Stimulated activated CD8-positive, alpha-beta memory T cell treated with anti-CD3 and anti-CD28 coated beads, Interleukin-15, amount 100 ng/mL, for 24 hours (primary cell): Measurements from ENCODE around the gene KCNH4.
"Not testable (repeated sequence)": the region's sequence is repeated elsewhere in the genome, so short reads cannot be mapped to it uniquely, and the experiment has no call there.

Experiments used
- DNase-seq: peaks from one replicate; pipeline ENCODE4 v3.0.0-alpha.2; 2020; ENCODE audit warnings: low read depth

KCNH4 gene

DNA sequence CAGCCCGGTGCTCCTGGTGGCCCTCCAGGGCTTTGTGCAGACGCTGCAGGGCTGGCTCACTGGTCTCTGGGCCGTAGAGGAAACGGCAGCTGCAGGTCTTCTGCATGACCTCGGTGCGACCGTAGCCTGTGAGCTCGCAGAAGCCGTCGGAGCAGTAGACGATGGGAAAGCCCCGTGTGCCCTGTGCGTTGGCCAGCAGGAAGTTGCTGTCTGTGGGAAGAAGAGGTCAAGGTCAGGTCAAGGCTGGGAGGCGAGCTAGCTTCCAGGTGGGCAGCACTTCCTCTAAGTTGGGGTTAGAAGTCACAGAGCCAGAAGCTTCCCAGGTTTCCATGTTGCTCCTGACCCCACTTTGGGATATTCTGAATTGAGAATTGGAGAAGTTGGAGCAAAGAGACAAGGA, 2.1 kb downstream of the KCNH4 start:
- DNase-seq = no peak

DNA sequence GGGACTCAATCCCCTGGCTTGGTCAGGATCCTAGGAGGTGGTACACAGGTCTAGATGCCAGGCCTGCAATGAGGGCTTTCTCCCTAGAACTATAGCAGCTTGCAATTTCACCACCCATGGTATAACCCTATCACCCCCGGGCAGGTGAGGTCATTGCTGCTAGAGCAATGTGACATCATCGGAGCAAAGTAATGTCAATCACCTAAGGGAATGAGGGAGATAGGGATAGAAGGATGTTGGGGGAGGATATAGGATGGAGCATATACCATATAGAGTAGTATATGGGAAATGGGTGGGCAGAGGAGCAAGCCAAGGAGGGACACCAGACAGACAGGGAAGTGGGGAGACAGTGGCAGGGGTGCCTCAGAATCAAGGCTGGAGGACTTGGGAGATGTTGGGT, 3.3 kb downstream of the KCNH4 start:
- no peak for DNase-seq

DNA sequence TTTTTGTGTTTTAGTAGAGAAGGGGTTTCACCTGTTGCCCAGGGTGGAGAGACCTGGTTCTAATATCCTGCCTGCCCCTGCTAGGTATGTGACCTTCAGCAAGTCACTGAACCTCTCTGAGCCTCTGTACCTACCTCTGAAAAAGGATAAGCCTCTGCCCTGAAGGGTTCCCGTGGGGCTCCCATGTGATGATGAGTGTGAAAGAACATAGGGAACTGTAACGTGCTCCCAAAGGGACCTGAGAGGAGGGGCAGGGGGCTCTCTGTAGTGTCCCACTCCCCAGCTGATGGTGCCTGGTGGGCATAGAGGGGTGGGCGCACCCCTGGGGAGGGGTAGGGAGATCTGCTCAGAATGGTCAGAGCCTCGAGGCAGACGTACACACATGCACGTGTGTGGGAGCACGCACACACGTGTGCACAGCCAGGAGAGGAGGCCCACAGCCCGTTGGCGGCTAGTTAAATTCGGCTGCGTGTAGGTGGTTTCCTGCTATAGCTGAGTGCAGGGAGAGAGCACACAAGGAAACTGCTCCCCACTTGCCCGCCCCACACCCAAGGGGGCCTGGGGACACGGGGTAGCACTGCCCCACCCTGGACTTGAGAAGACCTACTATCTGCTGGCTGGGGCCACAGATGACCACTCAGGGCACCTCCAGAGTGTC, 6.7 kb downstream of the KCNH4 start:
- no peak for DNase-seq

DNA sequence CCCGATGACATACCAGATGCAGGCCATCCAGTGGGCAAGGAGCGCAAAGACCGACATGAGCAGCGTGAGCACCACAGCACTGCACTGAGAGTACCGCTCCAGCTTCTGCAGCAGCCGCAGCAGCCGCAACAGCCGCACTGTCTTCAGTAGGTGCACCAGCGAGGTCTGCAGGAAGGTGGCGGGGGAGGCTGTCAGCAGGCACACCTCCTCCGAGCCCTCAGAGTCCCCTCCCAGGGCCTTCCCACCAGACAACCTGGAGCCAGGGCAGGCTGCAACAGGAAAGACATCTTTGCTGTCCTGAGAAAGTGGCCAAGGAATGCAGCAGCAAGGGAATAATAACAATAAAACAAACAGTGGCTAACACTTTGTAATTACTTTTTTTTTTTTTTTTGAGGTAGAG, 9.1 kb downstream of the KCNH4 start:
- DNase-seq = no peak

DNA sequence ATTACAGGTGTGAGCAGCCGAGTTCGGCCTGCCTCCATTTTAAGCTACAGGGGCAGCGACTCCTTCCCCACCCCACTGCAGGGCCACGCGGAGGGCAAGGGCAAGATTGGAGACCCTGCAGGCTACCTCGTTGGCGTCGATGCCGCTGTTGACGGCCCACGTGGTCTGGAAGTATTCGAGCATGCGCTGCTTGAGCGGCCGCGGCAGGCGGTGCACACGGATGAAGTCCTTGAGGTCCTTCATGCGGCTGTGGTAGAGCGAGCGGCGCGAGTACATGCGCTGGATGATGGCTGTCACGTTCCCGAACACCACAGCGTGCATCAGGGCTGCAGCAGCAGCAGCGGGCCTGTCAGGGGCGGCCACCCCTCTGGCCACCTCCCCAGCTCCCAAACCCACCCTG, 11.6 kb downstream of the KCNH4 start:
- DNase-seq = no peak

DNA sequence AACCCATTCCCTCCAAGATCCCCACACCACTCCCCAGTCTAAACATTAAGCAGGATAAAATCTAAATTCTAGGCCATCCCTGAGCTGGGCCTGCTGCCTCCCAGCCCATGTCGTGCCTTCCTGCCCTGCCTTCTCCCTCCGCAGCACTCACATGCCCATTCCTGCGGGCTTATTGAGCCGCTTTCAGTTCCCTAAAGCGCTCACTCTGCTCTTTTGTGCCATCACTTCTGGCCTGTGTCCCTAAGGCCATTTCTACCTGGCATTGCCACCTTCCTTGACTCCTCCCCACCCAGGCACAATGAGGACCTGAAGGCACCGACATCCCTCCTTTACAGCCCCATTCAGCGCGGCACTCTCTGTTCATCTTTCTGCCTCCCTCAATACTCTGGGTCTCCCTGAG, 13.1 kb downstream of the KCNH4 start:
- DNase-seq = no peak

DNA sequence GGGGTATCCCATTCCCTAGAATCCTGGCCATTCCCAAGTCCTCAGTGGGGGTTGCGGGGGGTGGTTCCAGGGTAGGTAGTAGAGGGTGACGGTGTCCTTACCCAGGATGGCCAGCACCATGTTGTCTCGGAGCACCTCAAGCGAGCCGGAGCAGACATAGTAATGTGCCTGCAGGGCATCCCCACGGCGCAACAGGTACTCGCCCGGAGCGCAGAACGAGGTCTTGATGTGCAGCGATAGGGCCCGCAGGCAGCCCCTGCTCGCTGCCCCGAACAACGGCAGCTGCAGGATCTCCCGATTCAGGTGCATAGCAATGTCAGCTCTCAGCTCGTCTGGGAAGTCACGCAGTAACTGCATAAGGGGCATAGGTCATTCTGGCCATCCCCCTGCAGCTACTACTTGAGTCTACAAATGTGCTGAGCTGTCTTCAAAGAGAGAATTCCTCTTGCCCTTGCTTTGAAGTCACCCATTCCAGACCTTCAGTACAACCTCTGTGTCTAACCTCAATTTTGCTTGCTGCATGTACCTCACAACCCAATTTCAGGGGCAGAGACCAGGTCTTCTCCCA, 14.7 kb downstream of the KCNH4 start:
- DNase-seq = no peak

DNA sequence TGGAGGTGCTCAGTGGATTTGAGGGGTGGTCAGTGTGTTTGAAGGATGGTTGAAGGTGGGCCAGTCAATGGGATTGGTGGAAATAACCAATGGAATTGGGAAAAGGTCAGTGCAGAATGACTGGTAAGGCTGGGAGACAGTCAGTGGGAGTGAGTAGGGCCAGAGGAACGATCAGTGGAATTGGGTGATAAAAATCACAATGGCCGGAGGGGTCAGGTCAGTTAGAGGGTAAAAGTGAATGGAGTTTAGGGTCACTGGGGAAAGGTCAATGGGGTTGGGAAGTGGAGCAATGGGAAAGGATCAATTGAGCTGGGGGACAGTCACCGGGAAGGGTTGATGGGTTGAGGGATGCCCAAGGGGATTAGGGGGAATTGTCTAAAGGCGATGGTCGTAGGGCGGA, 15.2 kb downstream of the KCNH4 start:
- no peak for DNase-seq

DNA sequence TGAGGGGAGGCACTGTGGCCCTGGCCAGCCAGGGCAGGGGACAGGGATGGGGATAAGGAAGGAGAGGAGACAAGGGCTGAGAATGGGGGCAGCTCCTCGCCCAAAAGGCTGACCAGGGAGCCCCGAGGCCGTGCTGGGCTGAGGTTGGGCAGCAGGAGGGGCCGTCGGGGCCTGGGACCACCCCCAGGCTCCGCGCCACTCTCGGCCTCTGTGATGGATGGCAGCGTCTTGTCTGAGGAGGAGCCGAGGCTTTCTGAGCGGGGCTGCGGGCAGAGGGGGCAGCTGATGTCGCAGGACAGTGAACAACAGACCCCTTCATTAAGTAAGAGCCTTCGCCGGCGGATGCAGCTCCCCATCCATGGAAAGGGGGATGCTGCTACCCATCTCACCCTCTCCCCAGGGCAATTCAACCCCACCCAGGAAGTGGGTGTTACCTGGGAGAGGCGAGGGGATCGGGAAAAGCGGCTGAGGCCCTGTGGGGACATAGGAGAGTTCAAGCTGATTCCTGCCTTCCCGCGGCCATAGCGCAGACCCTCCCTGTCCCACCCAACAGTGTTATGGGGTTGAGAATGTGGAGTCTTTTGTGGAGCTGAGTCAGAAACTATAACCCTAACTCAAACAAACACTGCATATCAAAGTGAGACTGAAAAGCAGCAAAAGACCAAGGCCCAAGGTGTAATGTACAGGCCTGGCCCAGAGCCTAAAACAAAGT, 17.1 kb downstream of the KCNH4 start:
- DNase-seq = no peak

DNA sequence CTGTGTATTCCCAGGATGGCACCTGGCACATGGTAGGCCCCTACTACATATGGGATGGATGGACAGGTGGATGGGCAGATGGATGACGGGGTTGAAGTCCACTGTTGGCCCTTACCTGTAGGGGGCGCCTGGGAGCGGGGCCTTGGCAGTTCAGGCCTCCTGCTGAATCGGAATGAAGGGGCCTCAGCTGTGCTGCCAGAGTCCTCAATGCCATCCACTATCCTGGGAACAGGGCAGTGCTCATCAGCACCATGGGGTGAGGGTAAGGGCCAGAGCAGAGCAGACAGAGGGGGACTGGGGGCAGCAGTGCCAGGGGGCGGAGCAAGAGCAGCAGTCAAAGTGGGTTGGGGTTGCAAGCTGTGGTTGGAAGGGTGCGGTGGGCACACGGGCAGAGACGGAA, 17.8 kb downstream of the KCNH4 start:
- DNase-seq = no peak

DNA sequence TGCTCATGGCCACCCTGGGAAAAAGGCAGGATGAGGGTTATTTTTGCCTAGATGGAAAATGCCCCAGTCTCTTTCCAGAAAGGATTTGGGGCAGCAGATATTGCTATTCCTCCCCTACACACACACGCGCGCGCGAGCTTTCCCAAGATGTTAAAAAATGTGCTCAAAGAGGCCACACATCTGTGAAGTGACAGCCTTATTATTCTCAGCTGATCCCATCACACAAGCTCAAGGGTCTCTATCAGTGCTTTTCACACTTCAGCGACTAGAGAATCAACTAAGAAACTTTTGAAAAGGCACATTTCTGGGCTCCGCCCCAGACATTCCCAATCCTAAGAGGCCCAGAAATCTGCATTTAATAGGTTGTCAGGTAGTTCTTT, 20.4 kb downstream of the KCNH4 start:
- DNase-seq = no peak

DNA sequence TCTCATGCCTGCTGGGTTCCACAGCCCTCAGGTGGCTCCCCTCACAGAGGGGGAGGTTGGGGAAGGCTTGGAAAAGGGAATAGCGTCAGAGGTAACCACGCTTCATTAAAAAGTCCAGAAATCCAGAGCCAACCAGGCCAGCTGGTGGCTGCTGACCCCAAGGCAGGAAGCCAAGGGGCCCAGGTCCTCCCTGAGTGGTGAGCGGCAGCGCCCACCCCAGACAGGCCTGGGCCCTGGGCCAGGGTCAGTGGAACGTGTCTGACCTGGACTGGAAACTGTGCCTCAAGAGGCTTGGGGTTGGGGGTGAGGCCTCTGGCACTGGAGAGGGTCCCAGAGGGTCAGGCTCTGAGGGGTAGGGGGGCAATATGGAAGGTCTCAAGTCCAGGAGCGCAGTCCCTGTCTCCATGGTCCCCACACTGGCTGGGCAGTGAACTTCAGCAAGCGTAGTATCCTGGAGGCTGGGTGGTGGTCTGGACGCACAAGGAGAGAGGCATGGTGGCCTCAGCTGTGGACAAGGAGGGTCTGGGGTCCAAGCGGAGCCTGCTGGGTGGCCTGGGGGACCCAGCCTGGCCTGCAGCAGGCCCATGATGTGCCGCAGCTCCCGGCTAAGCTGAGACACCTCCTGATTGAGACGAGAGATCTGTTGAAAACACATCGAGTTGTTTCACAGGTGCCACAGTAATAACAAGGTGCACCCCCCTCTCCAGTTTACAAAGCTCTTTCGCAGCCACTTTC, 21.0 kb downstream of the KCNH4 start:
- DNase-seq = no peak

DNA sequence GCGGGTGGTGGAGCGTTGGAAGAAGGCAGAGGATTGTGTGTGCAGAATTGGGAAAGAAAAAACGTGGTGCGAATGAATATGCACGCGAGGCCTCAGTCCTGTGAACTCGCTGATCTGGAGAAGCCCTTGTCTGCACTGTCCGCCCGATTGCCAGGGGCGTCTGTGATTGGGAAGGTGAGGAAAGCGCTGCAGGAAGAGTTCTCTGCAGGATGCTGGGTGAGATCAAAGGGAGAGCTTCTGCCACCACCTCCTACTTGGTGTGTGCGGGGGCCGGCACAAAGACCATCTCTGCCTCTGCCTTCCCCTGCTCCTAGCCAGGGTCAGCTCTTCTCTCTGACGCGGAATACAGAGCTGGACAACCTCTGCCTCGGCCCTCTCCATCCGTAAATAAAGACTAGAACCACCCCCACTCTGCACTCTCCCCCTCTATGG, 25.3 kb downstream of the KCNH4 start:
- no peak for DNase-seq

DNA sequence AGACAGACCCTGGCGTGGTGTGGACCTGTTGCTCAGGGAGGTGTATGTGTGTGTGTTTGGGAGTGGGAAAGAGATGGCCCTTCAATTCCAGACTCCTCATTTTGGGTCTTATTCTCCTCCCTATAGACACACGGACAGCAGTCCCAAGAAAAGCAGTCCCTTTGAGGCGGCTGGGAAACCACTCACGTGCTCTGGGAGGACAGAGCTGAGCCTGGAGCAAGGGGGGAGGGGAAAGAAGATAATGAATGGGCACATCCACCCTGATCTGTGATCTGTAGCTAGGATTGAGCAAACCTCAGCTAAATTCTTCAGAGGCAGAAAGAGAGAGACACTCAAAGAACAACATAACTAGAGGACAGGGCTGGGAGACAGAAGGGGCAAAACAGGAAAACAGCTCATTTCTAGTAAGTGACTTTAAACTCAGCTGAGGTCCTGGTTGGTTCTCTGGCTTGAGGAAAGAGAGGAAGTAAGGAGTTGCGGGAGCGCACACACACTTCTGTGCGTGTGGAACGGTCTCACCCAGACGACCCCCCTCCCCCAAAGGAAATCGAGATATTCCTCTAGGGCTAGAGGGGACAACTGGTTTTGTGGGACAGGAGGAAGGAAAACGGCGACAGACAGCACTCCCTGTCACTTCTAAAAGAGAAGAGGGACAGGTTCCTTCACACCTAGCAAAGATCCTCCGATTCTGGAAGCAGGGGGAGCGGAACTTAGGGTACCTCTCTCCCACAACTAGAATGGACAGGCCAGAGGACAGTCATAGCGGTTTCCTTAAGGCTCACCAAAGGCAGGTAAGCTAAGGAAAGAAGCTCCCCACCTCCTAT, 26.8 kb downstream of the KCNH4 start:
- no peak for DNase-seq

DNA sequence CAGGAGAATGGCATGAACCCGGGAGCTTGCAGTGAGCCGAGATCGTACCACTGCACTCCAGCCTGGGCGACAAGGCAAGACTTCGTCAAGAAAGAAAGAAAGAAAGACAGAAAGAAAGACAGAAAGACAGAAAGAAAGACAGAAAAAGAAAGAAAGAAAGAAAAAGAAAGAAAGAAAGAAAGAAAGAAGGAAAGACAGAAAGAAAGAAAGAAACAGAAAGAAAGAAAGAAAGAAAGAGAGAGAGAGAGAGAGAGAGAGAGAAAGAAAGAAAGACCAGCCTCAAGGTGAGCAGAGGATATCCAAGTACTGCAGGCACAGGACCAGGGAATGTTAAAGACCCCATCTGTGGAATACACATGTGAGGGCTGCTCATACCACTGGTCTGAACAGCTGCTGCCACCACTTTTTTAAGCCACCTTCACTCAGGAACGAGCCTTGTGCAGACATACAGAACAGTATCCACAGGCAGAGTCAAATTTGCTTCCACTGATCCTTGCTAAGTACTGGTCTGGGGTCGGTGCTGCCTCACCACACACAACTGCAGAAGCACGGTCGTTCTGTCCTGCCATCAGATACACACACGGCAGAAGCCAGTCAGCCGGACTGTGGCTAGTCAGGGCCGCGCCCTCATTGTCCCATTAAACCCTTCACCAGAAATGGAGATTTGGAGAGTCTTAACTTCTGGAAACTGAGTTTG, 33.9 kb downstream of the KCNH4 start:
- DNase-seq = no peak

DNA sequence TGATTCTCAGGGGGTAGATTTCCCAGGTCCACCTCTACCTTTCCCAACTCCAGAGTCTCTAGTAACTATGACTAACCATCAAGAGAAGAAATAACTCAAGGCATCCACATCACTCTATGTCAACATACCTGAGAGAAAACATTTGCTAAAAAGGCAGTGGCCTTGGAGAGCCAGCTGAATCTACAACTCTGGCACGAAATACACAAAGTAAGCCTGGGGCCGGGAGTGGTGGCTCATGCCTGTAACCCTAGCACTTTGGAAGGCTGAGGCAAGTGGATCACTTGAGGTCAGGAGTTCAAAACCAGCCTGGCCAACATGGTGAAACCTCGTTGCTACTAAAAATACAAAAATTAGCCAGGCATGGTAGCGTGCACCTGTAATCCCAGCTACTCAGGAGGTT, 37.8 kb downstream of the KCNH4 start:
- not testable (repeated sequence) for DNase-seq

DNA sequence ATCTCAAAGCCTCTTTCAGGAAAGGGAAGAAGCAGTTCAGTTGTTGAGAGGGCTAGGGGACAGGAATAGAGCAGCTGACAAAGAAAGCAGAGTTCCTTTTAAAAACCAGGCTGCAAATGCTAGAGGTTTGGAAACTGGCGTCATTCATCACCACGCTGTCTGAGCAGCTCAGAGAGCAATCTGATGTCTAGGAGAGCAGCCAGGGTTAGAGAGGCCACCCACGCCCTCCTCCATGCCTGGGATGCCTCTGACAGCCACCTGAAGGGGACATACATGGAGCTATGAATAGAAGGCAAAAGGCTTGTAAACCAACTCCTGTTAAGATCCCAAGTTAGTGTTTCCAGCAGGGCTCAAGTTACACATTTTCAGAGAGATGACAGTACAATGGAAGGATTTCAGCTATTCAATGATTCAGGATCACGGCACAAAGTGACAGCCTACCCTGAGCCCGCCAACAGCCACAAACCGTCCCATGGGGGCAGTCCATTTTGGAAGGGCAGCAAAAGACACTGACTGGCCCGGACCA, 38.5 kb downstream of the KCNH4 start:
- no peak for DNase-seq

DNA sequence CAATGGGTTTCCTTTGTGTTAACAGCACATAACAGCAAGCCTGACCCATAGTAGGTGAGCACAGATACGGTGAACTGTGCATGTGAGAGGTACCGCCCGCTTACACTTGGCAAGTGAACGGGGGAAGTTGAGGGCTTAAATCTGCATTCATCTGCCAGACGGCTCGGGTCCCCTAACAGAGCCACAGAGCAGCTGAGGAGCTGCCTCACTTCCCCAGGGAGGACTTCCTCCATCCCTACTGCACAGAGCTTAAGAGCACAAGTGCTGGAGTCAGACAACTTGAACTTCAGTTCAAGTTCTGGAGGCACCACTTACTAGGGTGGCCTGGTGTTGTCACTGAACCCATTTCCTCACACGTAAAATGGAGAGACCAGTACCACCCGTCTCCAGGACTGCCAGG, 39.6 kb downstream of the KCNH4 start:
- no peak for DNase-seq

DNA sequence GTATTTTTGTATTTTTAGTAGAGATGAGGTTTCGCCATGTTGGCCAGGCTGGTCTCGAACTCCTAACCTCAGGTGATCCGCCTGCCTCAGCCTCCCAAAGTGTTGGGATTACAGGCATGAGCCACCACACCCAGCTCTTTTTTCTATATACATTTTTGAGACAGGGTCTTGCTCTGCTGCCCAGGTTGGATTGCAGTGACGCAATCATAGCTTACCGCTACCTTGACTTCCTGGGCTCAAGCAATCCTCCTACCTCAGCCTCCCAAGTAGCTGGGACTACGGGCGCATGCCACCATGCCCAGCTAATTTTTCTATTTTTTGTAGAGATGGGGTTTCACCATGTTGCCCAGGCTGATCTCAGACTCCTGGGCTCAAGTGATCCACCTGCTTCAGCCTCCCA, 40.3 kb downstream of the KCNH4 start:
- not testable (repeated sequence) for DNase-seq

DNA sequence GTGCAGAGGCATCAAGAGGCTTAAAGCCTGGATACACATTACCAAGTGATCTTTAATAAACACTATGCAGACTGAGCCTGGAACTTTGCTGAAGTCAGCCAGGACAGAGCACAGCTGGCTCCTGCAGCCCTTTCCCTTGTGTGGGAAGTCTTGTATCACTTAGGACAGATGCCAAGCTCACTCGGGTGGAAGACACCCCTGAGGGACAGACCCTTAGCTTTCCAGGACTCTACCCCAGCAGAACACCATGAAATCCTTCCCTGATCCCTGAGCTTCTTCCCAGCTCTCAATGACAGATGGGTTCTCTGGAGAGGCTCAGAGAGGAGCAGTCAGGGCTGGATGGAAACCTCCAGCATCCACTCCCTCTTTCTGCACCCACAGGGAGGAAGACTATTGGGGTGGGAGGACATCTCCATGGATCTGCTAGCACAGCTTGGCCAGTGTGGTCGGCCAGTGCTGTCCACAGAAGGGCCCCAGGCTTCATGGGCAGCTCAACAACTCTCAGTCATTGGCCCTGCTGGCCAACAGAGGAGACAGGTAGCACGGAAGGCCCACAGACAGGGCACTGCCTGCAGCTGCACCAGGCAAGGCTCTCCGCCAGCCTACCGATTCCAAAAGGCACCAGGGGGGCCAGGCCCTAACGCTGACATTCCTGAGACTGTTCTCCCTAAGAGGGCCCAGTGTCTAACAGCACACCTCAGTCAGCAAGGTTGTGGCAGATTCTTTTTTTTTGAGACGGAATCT, 42.0 kb downstream of the KCNH4 start:
- no peak for DNase-seq

DNA sequence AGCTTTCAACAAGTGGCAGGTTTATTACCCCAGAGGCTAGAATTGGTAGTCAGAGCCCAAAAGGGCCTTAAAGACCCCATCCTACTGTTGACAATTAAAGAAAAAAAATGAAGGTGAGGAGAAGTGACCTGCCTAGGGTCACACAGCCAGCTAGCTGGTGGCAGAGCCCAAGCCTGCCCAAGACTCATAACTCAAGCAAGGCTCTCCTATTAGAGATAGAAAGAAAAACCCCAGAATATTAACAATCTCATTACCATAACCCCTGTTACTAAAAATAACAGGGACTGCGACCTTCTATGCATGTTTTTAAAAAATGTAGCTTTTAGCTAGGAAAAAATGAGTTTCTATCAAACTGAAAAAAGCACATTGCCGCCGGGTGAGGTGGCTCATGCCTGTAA, 44.3 kb downstream of the KCNH4 start:
- DNase-seq = no peak
